Neural cell (in vitro differentiated cells): ENCODE data around the gene GPR22. TPM values are rescaled to one million over a fixed set of nuclear protein-coding genes. Genes with fewer than 3 reads are reported as not detected.

Source experiments
- H2AFZ ChIP-seq: fragments of 200-600, 300-800 bp; sonication (generic), shearing (Covaris generic); 2 replicates; pipeline ENCODE4 v1.6.0; 2014; ENCODE audit warnings: low read depth, mild to moderate bottlenecking, antibody characterized with exemption, low read length, moderate library complexity
- H3F3A ChIP-seq: fragments of 200-600 bp; shearing (Covaris generic); 2 replicates; pipeline ENCODE4 v1.6.1; 2016; ENCODE audit warnings: mild to moderate bottlenecking, moderate library complexity, mixed read lengths, antibody characterized with exemption, low read length; ENCODE audit not compliant: insufficient read depth, poor library complexity, severe bottlenecking
- H3K27ac ChIP-seq: fragments of 200-600, 300-800 bp; sonication (generic), shearing (Covaris generic); 2 replicates; pipeline ENCODE4 v1.5.1; 2014; ENCODE audit warnings: mild to moderate bottlenecking, low read length, moderate library complexity
- H3K27me3 ChIP-seq: fragments of 300-800, 200-600 bp; sonication (generic), shearing (Covaris generic); 2 replicates; pipeline ENCODE4 v1.6.0; 2014; ENCODE audit warnings: mild to moderate bottlenecking, low read depth, low read length, moderate library complexity; ENCODE audit not compliant: insufficient read depth
- H3K36me3 ChIP-seq: fragments of 300-800, 200-600 bp; sonication (generic), shearing (Covaris generic); 2 replicates; pipeline ENCODE4 v1.5.1; 2014; ENCODE audit warnings: mild to moderate bottlenecking, antibody characterized with exemption, low read length, moderate library complexity; ENCODE audit not compliant: insufficient read depth
- H3K4me2 ChIP-seq: fragments of 300-800, 200-600 bp; sonication (generic), shearing (Covaris generic); 2 replicates; pipeline ENCODE4 v1.6.0; 2014; ENCODE audit warnings: mild to moderate bottlenecking, low read length
- H3K4me3 ChIP-seq: fragments of 300-800, 200-600 bp; sonication (generic), shearing (Covaris generic); 2 replicates; pipeline ENCODE4 v1.5.1; 2014; ENCODE audit warnings: mild to moderate bottlenecking, low read length, moderate library complexity
- H3K79me2 ChIP-seq: fragments of 200-600 bp; shearing (Covaris generic); replicated peaks from 2 replicates; pipeline ENCODE4 v1.6.0; 2014; ENCODE audit warnings: mild to moderate bottlenecking, low read length, moderate library complexity; ENCODE audit not compliant: insufficient read depth
- H3K9ac ChIP-seq: fragments of 300-800, 200-600 bp; sonication (generic), shearing (Covaris generic); 2 replicates; pipeline ENCODE4 v1.6.1; 2016; ENCODE audit warnings: mild to moderate bottlenecking, low read length, mixed read lengths
- H3K9me2 ChIP-seq: fragments of 200-600 bp; shearing (Covaris generic); 2 replicates; pipeline ENCODE4 v1.6.1; 2016; ENCODE audit warnings: mild to moderate bottlenecking, low read length, mixed read lengths; ENCODE audit not compliant: insufficient read depth
- H3K9me3 ChIP-seq: fragments of 200-600, 300-800 bp; sonication (generic), shearing (Covaris generic); 2 replicates; pipeline ENCODE4 v1.6.1; 2016; ENCODE audit warnings: mild to moderate bottlenecking, mixed run types, low read length, moderate library complexity, mixed read lengths
- H4K20me1 ChIP-seq: fragments of 200-600 bp; shearing (Covaris generic); 2 replicates; pipeline ENCODE4 v1.6.1; 2016; ENCODE audit warnings: mild to moderate bottlenecking, mixed run types; ENCODE audit not compliant: insufficient read depth
- CTCF ChIP-seq: fragments of 450-650 bp; IDR thresholded peaks from 2 replicates; pipeline ENCODE4 v1.5.1; 2014; ENCODE audit warnings: antibody characterized with exemption, mild to moderate bottlenecking, moderate library complexity; ENCODE audit not compliant: poor library complexity, severe bottlenecking
- EP300 ChIP-seq: fragments of 450-650 bp; conservative IDR thresholded peaks from 2 replicates; pipeline ENCODE4 v1.6.1; 2014; ENCODE audit warnings: antibody characterized with exemption, mild to moderate bottlenecking, moderate library complexity; ENCODE audit not compliant: poor library complexity, severe bottlenecking
- EZH2 ChIP-seq: fragments of 200-600, 300-800 bp; shearing (Covaris generic), sonication (generic); IDR thresholded peaks from 2 replicates; pipeline ENCODE4 v1.6.1; 2014; ENCODE audit warnings: antibody characterized with exemption, low read length, borderline replicate concordance, mild to moderate bottlenecking; ENCODE audit not compliant: insufficient read depth, poor library complexity, severe bottlenecking
- MXI1 ChIP-seq: fragments of 450-650 bp; conservative IDR thresholded peaks from 2 replicates; pipeline ENCODE4 v1.6.1; 2014; ENCODE audit warnings: antibody characterized with exemption, mild to moderate bottlenecking; ENCODE audit not compliant: poor library complexity, severe bottlenecking
- POLR2AphosphoS5 ChIP-seq: IDR thresholded peaks from 2 replicates; pipeline ENCODE4 v1.6.1; 2012
- RAD21 ChIP-seq: fragments of 450-650 bp; conservative IDR thresholded peaks from 2 replicates; pipeline ENCODE4 v1.6.1; 2014; ENCODE audit warnings: antibody characterized with exemption, mild to moderate bottlenecking, moderate library complexity
- REST ChIP-seq: IDR thresholded peaks from 2 replicates; pipeline ENCODE4 v1.6.1; 2012; ENCODE audit warnings: borderline replicate concordance
- SMC3 ChIP-seq: fragments of 450-650 bp; conservative IDR thresholded peaks from 2 replicates; pipeline ENCODE4 v1.6.1; 2014; ENCODE audit warnings: antibody characterized with exemption, mild to moderate bottlenecking, moderate library complexity; ENCODE audit not compliant: poor library complexity
- TAF1 ChIP-seq: IDR thresholded peaks from 2 replicates; pipeline ENCODE4 v1.6.1; 2012; ENCODE audit warnings: low read depth
- polyA plus RNA-seq: library from polyadenylated mRNA; depleted of rRNA; stranded (reverse); fragments of >200 nt; gene quantifications from 2 replicates; pipeline ENCODE4 v1.2.3, GENCODE V29; 2014

The GPR22 gene
- polyA plus RNA-seq, 1 donor from 2014 or later = 64.1 TPM

- H3K9ac ChIP-seq = no peak overlapping the region
- no peaks in the 10 kb centered on the region for H3F3A ChIP-seq
- no peaks in the 10 kb centered on the region for H3K9me2 ChIP-seq
- H3K27me3 ChIP-seq = no peaks in the 10 kb centered on the region
- H4K20me1 ChIP-seq = no peaks in the 10 kb centered on the region
- H3K4me2 ChIP-seq = no peak overlapping the region
- H3K9me3 ChIP-seq = no peaks in the 10 kb centered on the region
- H3K36me3 ChIP-seq = no peaks in the 10 kb centered on the region
- no peak for TF ChIP-seq CTCF
- TF ChIP-seq REST = no peak
- TF ChIP-seq EZH2 = no peak
- TF ChIP-seq POLR2AphosphoS5 = no peak
- no peak for TF ChIP-seq EP300
- TF ChIP-seq MXI1 = no peak
- no peak for TF ChIP-seq RAD21
- TF ChIP-seq SMC3 = no peak
- TF ChIP-seq TAF1 = no peak
- no peak overlapping the region for H3K27ac ChIP-seq
- no peaks in the 10 kb centered on the region for H3K79me2 ChIP-seq
- H3K4me3 ChIP-seq = no peak overlapping the region
- no peak overlapping the region for H2AFZ ChIP-seq
These were observed 22.9 kb upstream of the GPR22 start for GRCh38 chr7:107446988-107447387.

- H2AFZ ChIP-seq = no peak overlapping the region
- no peaks in the 10 kb centered on the region for H3K36me3 ChIP-seq
These were observed 18.9 kb upstream of the GPR22 start for GRCh38 chr7:107450970-107451369.

More at GRCh38 chr7:107450970-107451369, 18.9 kb upstream of the GPR22 start:
- H3K79me2 ChIP-seq = peaks cover 3% of the 10 kb centered on the region
- H3K27ac ChIP-seq = no peak overlapping the region
- H3K9me3 ChIP-seq = no peaks in the 10 kb centered on the region
- no peaks in the 10 kb centered on the region for H3F3A ChIP-seq
- no peak overlapping the region for H3K4me3 ChIP-seq
- no peak overlapping the region for H3K9ac ChIP-seq
- H3K9me2 ChIP-seq = no peaks in the 10 kb centered on the region
- TF ChIP-seq POLR2AphosphoS5 = no peak
- no peak for TF ChIP-seq CTCF
- no peak for TF ChIP-seq REST
- TF ChIP-seq RAD21 = no peak
- no peak for TF ChIP-seq TAF1
- no peaks in the 10 kb centered on the region for H3K27me3 ChIP-seq
- H3K4me2 ChIP-seq = no peak overlapping the region
- H4K20me1 ChIP-seq = no peaks in the 10 kb centered on the region
